Neural crest cell (in vitro differentiated cells): Measurements from ENCODE around the gene YY1AP1. TPM values are rescaled to one million over a fixed set of nuclear protein-coding genes. Genes with fewer than 3 reads are reported as not detected.
"Not testable (repeated sequence)": the region's sequence is repeated elsewhere in the genome, so short reads cannot be mapped to it uniquely, and the experiment has no call there.

Source experiments
- DNase-seq: peaks from one replicate; pipeline ENCODE4 v3.0.0; 2021; ENCODE audit warnings: low read depth, mixed read lengths, low spot score
- H3K27ac Mint-ChIP-seq: one replicate; pipeline ENCODE4 v1.8.0; 2021; ENCODE audit warnings: mild to moderate bottlenecking, mixed read lengths; ENCODE audit not compliant: unreplicated experiment
- H3K27me3 Mint-ChIP-seq: 2 replicates; pipeline ENCODE4 v1.8.0; 2021; ENCODE audit warnings: low read depth, mild to moderate bottlenecking, mixed read lengths
- H3K36me3 Mint-ChIP-seq: 2 replicates; pipeline ENCODE4 v1.8.0; 2021; ENCODE audit warnings: low read depth, mild to moderate bottlenecking, mixed read lengths
- H3K4me1 Mint-ChIP-seq: 2 replicates; pipeline ENCODE4 v1.8.0; 2021; ENCODE audit warnings: mixed read lengths
- H3K4me3 Mint-ChIP-seq: one replicate; pipeline ENCODE4 v1.8.0; 2021; ENCODE audit warnings: mild to moderate bottlenecking, mixed read lengths
- H3K9me3 Mint-ChIP-seq: 2 replicates; pipeline ENCODE4 v1.8.0; 2021; ENCODE audit warnings: mixed read lengths
- CTCF ChIP-seq: fragments of 200-600 bp; sonication (generic); conservative IDR thresholded peaks from 2 replicates; pipeline ENCODE4 v1.5.0; 2021; ENCODE audit warnings: antibody characterized with exemption, mild to moderate bottlenecking
- total RNA-seq: library from RNA; stranded (reverse); gene quantifications from 2 replicates; pipeline ENCODE4 v1.2.1, GENCODE V29; 2021

Gene YY1AP1
- total RNA-seq, 1 donor from 2014 or later, result 54.5 TPM

GRCh38 chr1:155645648-155646047 is 42.9 kb downstream of the YY1AP1 start:
- Mint-ChIP-seq H3K36me3 (peaks cover 12% of the 10 kb centered on the region), H3K27ac (no peak overlapping the region), H3K9me3 (peaks cover 25% of the 10 kb centered on the region), H3K4me3 (no peak overlapping the region), H3K4me1 (peaks cover 11% of the 10 kb centered on the region), H3K27me3 (no peaks in the 10 kb centered on the region)
- no peak for DNase-seq
- TF ChIP-seq CTCF, result no peak

- H3K27me3 Mint-ChIP-seq, result no peaks in the 10 kb centered on the region
- H3K4me1 Mint-ChIP-seq, result peaks cover 11% of the 10 kb centered on the region
- no peak overlapping the region for H3K27ac Mint-ChIP-seq
- TF ChIP-seq CTCF, result no peak
- no peak overlapping the region for H3K4me3 Mint-ChIP-seq
- no peak for DNase-seq
- H3K36me3 Mint-ChIP-seq, result peaks cover 12% of the 10 kb centered on the region
- peaks cover 26% of the 10 kb centered on the region for H3K9me3 Mint-ChIP-seq
Observed at GRCh38 chr1:155645034-155645598, 43.5 kb downstream of the YY1AP1 start.

- no peak for DNase-seq
- Mint-ChIP-seq H3K27me3 (no peaks in the 10 kb centered on the region), H3K4me3 (no peak overlapping the region), H3K4me1 (peaks cover 6% of the 10 kb centered on the region), H3K36me3 (peaks cover 10% of the 10 kb centered on the region), H3K27ac (no peak overlapping the region), H3K9me3 (peaks cover 25% of the 10 kb centered on the region)
- no peak for TF ChIP-seq CTCF
Observed at GRCh38 chr1:155643230-155643629, 45.3 kb downstream of the YY1AP1 start.

- not testable (repeated sequence) for H3K36me3 Mint-ChIP-seq, DNase-seq, H3K4me1 Mint-ChIP-seq, H3K27ac Mint-ChIP-seq, H3K4me3 Mint-ChIP-seq, H3K27me3 Mint-ChIP-seq
- peaks cover 25% of the 10 kb centered on the region for H3K9me3 Mint-ChIP-seq
Observed at GRCh38 chr1:155642559-155643180, 45.9 kb downstream of the YY1AP1 start.

GRCh38 chr1:155640367-155640766 is 48.2 kb downstream of the YY1AP1 start:
- no peak for TF ChIP-seq CTCF
- H3K27ac Mint-ChIP-seq, result no peak overlapping the region
- peaks cover 8% of the 10 kb centered on the region for H3K36me3 Mint-ChIP-seq
- no peaks in the 10 kb centered on the region for H3K27me3 Mint-ChIP-seq
- H3K4me3 Mint-ChIP-seq, result no peak overlapping the region
- DNase-seq, result no peak
- peaks cover 7% of the 10 kb centered on the region for H3K4me1 Mint-ChIP-seq
- H3K9me3 Mint-ChIP-seq, result peaks cover 25% of the 10 kb centered on the region

GRCh38 chr1:155636397-155637153 is 52.0 kb downstream of the YY1AP1 start:
- Mint-ChIP-seq H3K9me3 (peaks cover 7% of the 10 kb centered on the region), H3K4me1 (peaks cover 7% of the 10 kb centered on the region), H3K4me3 (no peak overlapping the region), H3K27ac (no peak overlapping the region), H3K27me3 (no peaks in the 10 kb centered on the region), H3K36me3 (peaks cover 1% of the 10 kb centered on the region)
- no peak for DNase-seq
- TF ChIP-seq CTCF, result no peak

GRCh38 chr1:155626428-155626827 is 62.1 kb downstream of the YY1AP1 start:
- not testable (repeated sequence) for H3K9me3 Mint-ChIP-seq, H3K4me3 Mint-ChIP-seq, H3K27ac Mint-ChIP-seq, H3K4me1 Mint-ChIP-seq, H3K36me3 Mint-ChIP-seq, DNase-seq, H3K27me3 Mint-ChIP-seq
